HepG2 (cell line): ENCODE results near the gene CNPY4. TPM values are rescaled to one million over a fixed set of nuclear protein-coding genes. Genes with fewer than 3 reads are reported as not detected.
A peak's percentile ranks its signal among the peaks of the same experiment; 100 is the strongest.

Experiments used
- GLI4 ChIP-seq: sonication (generic); formaldehyde crosslinking; IDR thresholded peaks from 2 replicates; pipeline ENCODE4 v1.5.1; 2020; ENCODE audit warnings: missing genetic modification reagents, mild to moderate bottlenecking, moderate library complexity, borderline replicate concordance
- IKZF4 ChIP-seq: sonication (generic); formaldehyde crosslinking; IDR thresholded peaks from 2 replicates; pipeline ENCODE4 v1.5.1; 2020; ENCODE audit warnings: borderline replicate concordance, mild to moderate bottlenecking, low read depth, missing genetic modification reagents; ENCODE audit errors: not compliant biosample characterization
- MTA3 ChIP-seq: sonication (generic); formaldehyde crosslinking; IDR thresholded peaks from 2 replicates; pipeline ENCODE4 v1.4.0; 2020; ENCODE audit warnings: missing genetic modification reagents
- NR2F6 ChIP-seq, 2 experiments: IDR thresholded peaks; 2 replicates each; pipeline ENCODE4 v1.6.1; 2016; ENCODE audit warnings: antibody characterized with exemption in 1 of 2, mild to moderate bottlenecking in 1 of 2
- TMF1 ChIP-seq: sonication (generic); formaldehyde crosslinking; IDR thresholded peaks from 2 replicates; pipeline ENCODE4 v1.8.1; 2022; ENCODE audit warnings: low read depth, missing genetic modification reagents
- WIZ ChIP-seq: sonication (generic); formaldehyde crosslinking; IDR thresholded peaks from 2 replicates; pipeline ENCODE4 v1.5.1; 2020; ENCODE audit warnings: mild to moderate bottlenecking, missing genetic modification reagents
- YEATS4 ChIP-seq: sonication (generic); formaldehyde crosslinking; IDR thresholded peaks from 2 replicates; pipeline ENCODE4 v1.4.0; 2020; ENCODE audit warnings: missing genetic modification reagents, borderline replicate concordance
- ZFP37 ChIP-seq: sonication (generic); formaldehyde crosslinking; IDR thresholded peaks from 2 replicates; pipeline ENCODE4 v1.4.0; 2020; ENCODE audit warnings: missing genetic modification reagents, borderline replicate concordance
- ZNF136 ChIP-seq: sonication (generic); formaldehyde crosslinking; IDR thresholded peaks from 2 replicates; pipeline ENCODE4 v1.8.1; 2022; ENCODE audit warnings: low read depth, mild to moderate bottlenecking, moderate library complexity, missing genetic modification reagents
- ZNF143 ChIP-seq: sonication (generic); formaldehyde crosslinking; IDR thresholded peaks from 2 replicates; pipeline ENCODE4 v1.4.0; 2020; ENCODE audit warnings: missing genetic modification reagents
- ZNF160 ChIP-seq: sonication (generic); formaldehyde crosslinking; IDR thresholded peaks from 2 replicates; pipeline ENCODE4 v1.8.0; 2022; ENCODE audit warnings: mild to moderate bottlenecking, inconsistent platforms, missing genetic modification reagents
- ZNF224 ChIP-seq: sonication (generic); formaldehyde crosslinking; IDR thresholded peaks from 2 replicates; pipeline ENCODE4 v1.5.0; 2020; ENCODE audit warnings: mild to moderate bottlenecking, missing genetic modification reagents
- ZNF547 ChIP-seq: sonication (generic); formaldehyde crosslinking; IDR thresholded peaks from 2 replicates; pipeline ENCODE4 v1.5.1; 2020; ENCODE audit warnings: mild to moderate bottlenecking, missing genetic modification reagents
- ZNF558 ChIP-seq: sonication (generic); formaldehyde crosslinking; IDR thresholded peaks from 2 replicates; pipeline ENCODE4 v1.9.0; 2022; ENCODE audit warnings: mild to moderate bottlenecking, missing genetic modification reagents, borderline replicate concordance
- ZNF713 ChIP-seq: sonication (generic); formaldehyde crosslinking; IDR thresholded peaks from 2 replicates; pipeline ENCODE4 v1.4.0; 2020; ENCODE audit warnings: mild to moderate bottlenecking, missing genetic modification reagents
- ZNF776 ChIP-seq: sonication (generic); formaldehyde crosslinking; IDR thresholded peaks from 2 replicates; pipeline ENCODE4 v1.4.0; 2020; ENCODE audit warnings: mild to moderate bottlenecking, missing genetic modification reagents
- polyA plus RNA-seq, 8 experiments: library from polyadenylated mRNA; depleted of rRNA in 3 of 8; stranded (reverse) in 7 of 8; unstranded in 1 of 8; fragments of >200 nt; fragmentation: Illumina TruSeq in 4 of 8; extraction: Trizol in 4 of 8; gene quantifications; 2 replicates each; pipeline versions ENCODE4 v1.2.1 to v1.2.3, GENCODE V29; 2011 to 2016; ENCODE audit warnings: low read depth in 4 of 8, missing spikeins in 1 of 8, mixed read lengths in 1 of 8; ENCODE audit not compliant: insufficient read depth in 1 of 8
- total RNA-seq, 5 experiments: library from RNA; depleted of rRNA; stranded (reverse); fragments of >200 nt; fragmentation: Illumina TruSeq; extraction: Trizol; gene quantifications; 2 replicates each; pipeline ENCODE4 v1.2.3, GENCODE V29; 2016; ENCODE audit warnings: low read depth in 1 of 5
- TF ChIP-seq, protein P1 (sequence below): IDR thresholded peaks from 2 replicates; pipeline ENCODE4 v1.6.1; 2016; ENCODE audit warnings: low read depth, missing genetic modification reagents, missing compliant biosample characterization
- TF ChIP-seq, protein P2 (sequence below): sonication (generic); formaldehyde crosslinking; IDR thresholded peaks from 2 replicates; pipeline ENCODE4 v1.8.0; 2022; ENCODE audit warnings: mild to moderate bottlenecking, missing genetic modification reagents, moderate library complexity
- TF ChIP-seq, protein P3 (sequence below): conservative IDR thresholded peaks from 2 replicates; pipeline ENCODE4 v1.6.1; 2018; ENCODE audit warnings: missing genetic modification reagents
- TF ChIP-seq, protein P4 (sequence below): sonication (generic); formaldehyde crosslinking; IDR thresholded peaks from 2 replicates; pipeline ENCODE4 v1.4.0; 2020; ENCODE audit warnings: mild to moderate bottlenecking, missing genetic modification reagents, borderline replicate concordance
- TF ChIP-seq, protein P5 (sequence below): sonication (generic); formaldehyde crosslinking; IDR thresholded peaks from 2 replicates; pipeline ENCODE4 v1.4.0; 2020; ENCODE audit warnings: mild to moderate bottlenecking, low read depth, missing genetic modification reagents

Gene CNPY4
- total and polyA plus RNA-seq, 2 of the 13 experiments (the other 11 are each of a cell fraction or from before 2014, with no cell fraction given), result 6.2 to 12.7 TPM

DNA sequence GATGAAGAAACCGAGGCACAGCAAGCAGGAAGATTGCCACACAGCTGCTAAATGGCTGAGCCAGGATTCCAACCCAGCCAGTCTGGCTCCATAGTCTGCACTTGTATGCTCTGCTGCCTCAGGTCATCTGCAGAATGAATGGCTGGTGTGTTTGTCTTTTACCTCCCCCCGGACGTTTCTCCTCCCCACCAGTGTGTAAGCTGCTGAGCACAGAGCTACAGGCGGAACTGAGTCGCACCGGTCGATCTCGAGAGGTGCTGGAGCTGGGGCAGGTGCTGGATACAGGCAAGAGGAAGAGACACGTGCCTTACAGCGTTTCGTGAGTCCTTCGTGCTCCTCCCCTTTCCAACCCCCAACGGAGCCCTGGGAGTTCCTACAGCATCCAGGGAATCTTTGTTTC is 2.6 kb downstream of the CNPY4 start (continued):
- TF ChIP-seq ZNF136 (no peak), YEATS4 (CRISPR knock-in tag) (peak; percentile 47; the same call in 1 of the 2 replicates), MTA3 (CRISPR knock-in tag) (no peak), ZNF776 (CRISPR knock-in tag) (no peak), IKZF4 (CRISPR knock-in tag) (no peak), ZNF547 (no peak), NR2F6 (IDR thresholded peaks at IDR 0.05) (no peak), NR2F6 (CRISPR knock-in tag; IDR thresholded peaks at IDR 0.05) (peak; percentile 49; the same call in 1 of the 2 replicates), ZNF713 (CRISPR knock-in tag) (no peak), ZNF143 (no peak), ZNF160 (CRISPR knock-in tag) (no peak), WIZ (CRISPR knock-in tag) (no peak), GLI4 (CRISPR knock-in tag) (no peak), ZNF558 (CRISPR knock-in tag) (no peak), TMF1 (no peak), ZFP37 (CRISPR knock-in tag) (no peak), ZNF224 (CRISPR knock-in tag) (no peak)
- TF ChIP-seq, protein P1, sequence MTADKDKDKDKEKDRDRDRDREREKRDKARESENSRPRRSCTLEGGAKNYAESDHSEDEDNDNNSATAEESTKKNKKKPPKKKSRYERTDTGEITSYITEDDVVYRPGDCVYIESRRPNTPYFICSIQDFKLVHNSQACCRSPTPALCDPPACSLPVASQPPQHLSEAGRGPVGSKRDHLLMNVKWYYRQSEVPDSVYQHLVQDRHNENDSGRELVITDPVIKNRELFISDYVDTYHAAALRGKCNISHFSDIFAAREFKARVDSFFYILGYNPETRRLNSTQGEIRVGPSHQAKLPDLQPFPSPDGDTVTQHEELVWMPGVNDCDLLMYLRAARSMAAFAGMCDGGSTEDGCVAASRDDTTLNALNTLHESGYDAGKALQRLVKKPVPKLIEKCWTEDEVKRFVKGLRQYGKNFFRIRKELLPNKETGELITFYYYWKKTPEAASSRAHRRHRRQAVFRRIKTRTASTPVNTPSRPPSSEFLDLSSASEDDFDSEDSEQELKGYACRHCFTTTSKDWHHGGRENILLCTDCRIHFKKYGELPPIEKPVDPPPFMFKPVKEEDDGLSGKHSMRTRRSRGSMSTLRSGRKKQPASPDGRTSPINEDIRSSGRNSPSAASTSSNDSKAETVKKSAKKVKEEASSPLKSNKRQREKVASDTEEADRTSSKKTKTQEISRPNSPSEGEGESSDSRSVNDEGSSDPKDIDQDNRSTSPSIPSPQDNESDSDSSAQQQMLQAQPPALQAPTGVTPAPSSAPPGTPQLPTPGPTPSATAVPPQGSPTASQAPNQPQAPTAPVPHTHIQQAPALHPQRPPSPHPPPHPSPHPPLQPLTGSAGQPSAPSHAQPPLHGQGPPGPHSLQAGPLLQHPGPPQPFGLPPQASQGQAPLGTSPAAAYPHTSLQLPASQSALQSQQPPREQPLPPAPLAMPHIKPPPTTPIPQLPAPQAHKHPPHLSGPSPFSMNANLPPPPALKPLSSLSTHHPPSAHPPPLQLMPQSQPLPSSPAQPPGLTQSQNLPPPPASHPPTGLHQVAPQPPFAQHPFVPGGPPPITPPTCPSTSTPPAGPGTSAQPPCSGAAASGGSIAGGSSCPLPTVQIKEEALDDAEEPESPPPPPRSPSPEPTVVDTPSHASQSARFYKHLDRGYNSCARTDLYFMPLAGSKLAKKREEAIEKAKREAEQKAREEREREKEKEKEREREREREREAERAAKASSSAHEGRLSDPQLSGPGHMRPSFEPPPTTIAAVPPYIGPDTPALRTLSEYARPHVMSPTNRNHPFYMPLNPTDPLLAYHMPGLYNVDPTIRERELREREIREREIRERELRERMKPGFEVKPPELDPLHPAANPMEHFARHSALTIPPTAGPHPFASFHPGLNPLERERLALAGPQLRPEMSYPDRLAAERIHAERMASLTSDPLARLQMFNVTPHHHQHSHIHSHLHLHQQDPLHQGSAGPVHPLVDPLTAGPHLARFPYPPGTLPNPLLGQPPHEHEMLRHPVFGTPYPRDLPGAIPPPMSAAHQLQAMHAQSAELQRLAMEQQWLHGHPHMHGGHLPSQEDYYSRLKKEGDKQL (CRISPR knock-in tag), result no peak
- TF ChIP-seq, protein P2, sequence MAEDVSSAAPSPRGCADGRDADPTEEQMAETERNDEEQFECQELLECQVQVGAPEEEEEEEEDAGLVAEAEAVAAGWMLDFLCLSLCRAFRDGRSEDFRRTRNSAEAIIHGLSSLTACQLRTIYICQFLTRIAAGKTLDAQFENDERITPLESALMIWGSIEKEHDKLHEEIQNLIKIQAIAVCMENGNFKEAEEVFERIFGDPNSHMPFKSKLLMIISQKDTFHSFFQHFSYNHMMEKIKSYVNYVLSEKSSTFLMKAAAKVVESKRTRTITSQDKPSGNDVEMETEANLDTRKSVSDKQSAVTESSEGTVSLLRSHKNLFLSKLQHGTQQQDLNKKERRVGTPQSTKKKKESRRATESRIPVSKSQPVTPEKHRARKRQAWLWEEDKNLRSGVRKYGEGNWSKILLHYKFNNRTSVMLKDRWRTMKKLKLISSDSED (CRISPR knock-in tag), result no peak
- TF ChIP-seq, protein P3, sequence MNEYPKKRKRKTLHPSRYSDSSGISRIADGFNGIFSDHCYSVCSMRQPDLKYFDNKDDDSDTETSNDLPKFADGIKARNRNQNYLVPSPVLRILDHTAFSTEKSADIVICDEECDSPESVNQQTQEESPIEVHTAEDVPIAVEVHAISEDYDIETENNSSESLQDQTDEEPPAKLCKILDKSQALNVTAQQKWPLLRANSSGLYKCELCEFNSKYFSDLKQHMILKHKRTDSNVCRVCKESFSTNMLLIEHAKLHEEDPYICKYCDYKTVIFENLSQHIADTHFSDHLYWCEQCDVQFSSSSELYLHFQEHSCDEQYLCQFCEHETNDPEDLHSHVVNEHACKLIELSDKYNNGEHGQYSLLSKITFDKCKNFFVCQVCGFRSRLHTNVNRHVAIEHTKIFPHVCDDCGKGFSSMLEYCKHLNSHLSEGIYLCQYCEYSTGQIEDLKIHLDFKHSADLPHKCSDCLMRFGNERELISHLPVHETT (CRISPR knock-in tag), result no peak
- TF ChIP-seq, protein P4, sequence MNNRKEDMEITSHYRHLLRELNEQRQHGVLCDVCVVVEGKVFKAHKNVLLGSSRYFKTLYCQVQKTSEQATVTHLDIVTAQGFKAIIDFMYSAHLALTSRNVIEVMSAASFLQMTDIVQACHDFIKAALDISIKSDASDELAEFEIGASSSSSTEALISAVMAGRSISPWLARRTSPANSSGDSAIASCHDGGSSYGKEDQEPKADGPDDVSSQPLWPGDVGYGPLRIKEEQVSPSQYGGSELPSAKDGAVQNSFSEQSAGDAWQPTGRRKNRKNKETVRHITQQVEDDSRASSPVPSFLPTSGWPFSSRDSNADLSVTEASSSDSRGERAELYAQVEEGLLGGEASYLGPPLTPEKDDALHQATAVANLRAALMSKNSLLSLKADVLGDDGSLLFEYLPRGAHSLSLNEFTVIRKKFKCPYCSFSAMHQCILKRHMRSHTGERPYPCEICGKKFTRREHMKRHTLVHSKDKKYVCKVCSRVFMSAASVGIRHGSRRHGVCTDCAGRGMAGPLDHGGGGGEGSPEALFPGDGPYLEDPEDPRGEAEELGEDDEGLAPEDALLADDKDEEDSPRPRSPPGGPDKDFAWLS (CRISPR knock-in tag), result no peak
- TF ChIP-seq, protein P5, sequence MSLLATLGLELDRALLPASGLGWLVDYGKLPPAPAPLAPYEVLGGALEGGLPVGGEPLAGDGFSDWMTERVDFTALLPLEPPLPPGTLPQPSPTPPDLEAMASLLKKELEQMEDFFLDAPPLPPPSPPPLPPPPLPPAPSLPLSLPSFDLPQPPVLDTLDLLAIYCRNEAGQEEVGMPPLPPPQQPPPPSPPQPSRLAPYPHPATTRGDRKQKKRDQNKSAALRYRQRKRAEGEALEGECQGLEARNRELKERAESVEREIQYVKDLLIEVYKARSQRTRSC (CRISPR knock-in tag), result no peak
